ENCODE data around the gene GLUL.
"Not testable (repeated sequence)": the region's sequence is repeated elsewhere in the genome, so short reads cannot be mapped to it uniquely, and the experiment has no call there.

GLUL gene

GRCh38 chr1:182386980-182387379, 4.6 kb downstream of the GLUL start:
- peaks cover 12% of the 10 kb centered on the region for H3K27me3 Mint-ChIP-seq (ENCODE audit: low read depth)
- no peak overlapping the region for H3K4me3 Mint-ChIP-seq
- H3K4me1 Mint-ChIP-seq (ENCODE audit: low read depth): peaks cover 24% of the 10 kb centered on the region
- no peaks in the 10 kb centered on the region for H3K9me3 Mint-ChIP-seq
- DNase-seq (ENCODE audit: low spot score): no peak
- no peak overlapping the region for H3K27ac Mint-ChIP-seq
- peaks cover 69% of the 10 kb centered on the region for H3K36me3 Mint-ChIP-seq (ENCODE audit: low read depth)

- Mint-ChIP-seq H3K9me3 (no peaks in the 10 kb centered on the region), H3K27ac (no peak overlapping the region), H3K36me3 (ENCODE audit: low read depth) (peaks cover 69% of the 10 kb centered on the region), H3K4me1 (ENCODE audit: low read depth) (peaks cover 22% of the 10 kb centered on the region), H3K27me3 (ENCODE audit: low read depth) (peaks cover 10% of the 10 kb centered on the region), H3K4me3 (no peak overlapping the region)
- DNase-seq (ENCODE audit: low spot score): no peak
Observed at GRCh38 chr1:182385885-182386853, 5.4 kb downstream of the GLUL start.

DNA sequence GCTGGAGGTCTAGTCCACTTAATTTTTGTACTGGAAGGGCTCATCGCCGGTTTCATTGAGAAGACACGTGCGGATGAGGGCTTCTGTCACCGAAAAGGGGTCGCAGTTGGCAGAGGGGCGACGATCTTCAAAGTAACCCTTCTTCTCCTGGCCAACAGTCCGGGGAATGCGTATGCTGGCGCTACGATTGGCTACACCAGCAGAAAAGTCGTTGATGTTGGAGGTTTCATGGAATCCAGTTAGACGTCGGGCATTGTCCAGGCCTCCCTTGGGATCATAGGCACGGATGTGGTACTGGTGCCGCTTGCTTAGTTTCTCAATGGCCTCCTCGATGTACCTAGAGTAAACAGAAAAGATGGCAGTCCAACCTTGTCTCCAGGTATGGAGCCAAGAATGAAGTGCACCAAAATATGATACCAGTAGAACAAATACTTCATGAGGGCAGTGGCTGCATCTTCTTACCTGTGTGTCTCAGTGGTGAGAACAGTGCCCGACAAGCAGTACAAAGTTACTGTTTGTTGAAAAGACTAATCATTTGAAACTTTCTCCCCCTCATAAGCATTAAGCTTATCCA, 7.1 kb downstream of the GLUL start:
- H3K4me3 Mint-ChIP-seq: no peak overlapping the region
- DNase-seq (ENCODE audit: low spot score): no peak
- H3K9me3 Mint-ChIP-seq: no peaks in the 10 kb centered on the region
- H3K36me3 Mint-ChIP-seq (ENCODE audit: low read depth): peaks cover 58% of the 10 kb centered on the region
- peaks cover 11% of the 10 kb centered on the region for H3K4me1 Mint-ChIP-seq (ENCODE audit: low read depth)
- H3K27ac Mint-ChIP-seq: no peak overlapping the region
- H3K27me3 Mint-ChIP-seq (ENCODE audit: low read depth): no peaks in the 10 kb centered on the region

GRCh38 chr1:182383934-182384333, 7.7 kb downstream of the GLUL start:
- H3K27ac Mint-ChIP-seq: no peak overlapping the region
- no peak for DNase-seq (ENCODE audit: low spot score)
- peaks cover 6% of the 10 kb centered on the region for H3K4me1 Mint-ChIP-seq (ENCODE audit: low read depth)
- H3K9me3 Mint-ChIP-seq: no peaks in the 10 kb centered on the region
- peaks cover 54% of the 10 kb centered on the region for H3K36me3 Mint-ChIP-seq (ENCODE audit: low read depth)
- H3K4me3 Mint-ChIP-seq: no peak overlapping the region
- H3K27me3 Mint-ChIP-seq (ENCODE audit: low read depth): no peaks in the 10 kb centered on the region

DNA sequence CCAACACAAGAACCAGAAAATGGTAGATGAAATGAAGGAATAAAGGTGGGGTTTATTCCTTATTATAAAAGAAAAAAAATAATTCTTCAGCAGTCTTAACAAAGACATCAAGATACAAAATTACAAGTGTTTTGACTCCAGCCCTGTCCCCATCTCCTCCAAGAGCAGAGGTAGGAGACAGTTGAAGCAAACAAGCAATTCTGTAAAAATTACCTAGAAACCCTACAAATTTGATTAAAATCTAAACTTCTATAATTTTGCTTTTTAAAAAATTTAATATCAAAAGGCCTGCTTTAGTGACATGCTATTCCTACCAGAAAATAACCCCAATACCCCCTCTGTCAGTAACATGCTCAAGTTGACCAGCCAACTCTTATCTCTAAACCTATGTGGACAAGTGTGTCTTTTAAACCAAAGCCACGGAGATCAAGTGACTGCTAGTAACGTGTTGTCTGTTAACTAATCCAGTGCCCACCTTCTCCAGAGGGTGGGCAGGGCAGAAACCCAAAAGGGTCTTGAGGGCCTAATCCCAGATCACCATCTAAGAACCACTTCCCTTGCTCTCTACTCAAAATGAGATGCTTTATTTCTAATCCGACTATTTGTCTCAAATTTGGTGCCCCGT, 8.4 kb downstream of the GLUL start:
- Mint-ChIP-seq H3K4me3 (no peak overlapping the region), H3K36me3 (ENCODE audit: low read depth) (peaks cover 49% of the 10 kb centered on the region), H3K27ac (no peak overlapping the region), H3K4me1 (ENCODE audit: low read depth) (no peaks in the 10 kb centered on the region), H3K9me3 (no peaks in the 10 kb centered on the region), H3K27me3 (ENCODE audit: low read depth) (peaks cover 1% of the 10 kb centered on the region)
- no peak for DNase-seq (ENCODE audit: low spot score)

- no peaks in the 10 kb centered on the region for H3K9me3 Mint-ChIP-seq
- DNase-seq (ENCODE audit: low spot score): no peak
- no peak overlapping the region for H3K27ac Mint-ChIP-seq
- H3K4me1 Mint-ChIP-seq (ENCODE audit: low read depth): no peaks in the 10 kb centered on the region
- peaks cover 39% of the 10 kb centered on the region for H3K36me3 Mint-ChIP-seq (ENCODE audit: low read depth)
- H3K27me3 Mint-ChIP-seq (ENCODE audit: low read depth): peaks cover 1% of the 10 kb centered on the region
- no peak overlapping the region for H3K4me3 Mint-ChIP-seq
Observed at GRCh38 chr1:182381962-182382819, 9.4 kb downstream of the GLUL start.

- no peak overlapping the region for H3K27ac Mint-ChIP-seq
- H3K27me3 Mint-ChIP-seq (ENCODE audit: low read depth): peaks cover 1% of the 10 kb centered on the region
- no peak overlapping the region for H3K4me3 Mint-ChIP-seq
- H3K4me1 Mint-ChIP-seq (ENCODE audit: low read depth): no peaks in the 10 kb centered on the region
- DNase-seq (ENCODE audit: low spot score): no peak
- no peaks in the 10 kb centered on the region for H3K9me3 Mint-ChIP-seq
- peaks cover 21% of the 10 kb centered on the region for H3K36me3 Mint-ChIP-seq (ENCODE audit: low read depth)
Observed at GRCh38 chr1:182380199-182380598, 11.4 kb downstream of the GLUL start.

GRCh38 chr1:182379781-182380180, 11.8 kb downstream of the GLUL start:
- H3K27me3 Mint-ChIP-seq (ENCODE audit: low read depth); H3K27ac Mint-ChIP-seq; DNase-seq (ENCODE audit: low spot score); H3K4me3 Mint-ChIP-seq; H3K9me3 Mint-ChIP-seq; H3K4me1 Mint-ChIP-seq (ENCODE audit: low read depth): not testable (repeated sequence)
- H3K36me3 Mint-ChIP-seq (ENCODE audit: low read depth): peaks cover 20% of the 10 kb centered on the region

GRCh38 chr1:182376936-182377574, 14.5 kb downstream of the GLUL start:
- Mint-ChIP-seq H3K4me1 (ENCODE audit: low read depth) (no peaks in the 10 kb centered on the region), H3K4me3 (no peak overlapping the region), H3K27me3 (ENCODE audit: low read depth) (peaks cover 10% of the 10 kb centered on the region), H3K9me3 (no peaks in the 10 kb centered on the region), H3K27ac (no peak overlapping the region), H3K36me3 (ENCODE audit: low read depth) (peaks cover 1% of the 10 kb centered on the region)
- no peak for DNase-seq (ENCODE audit: low spot score)

DNA sequence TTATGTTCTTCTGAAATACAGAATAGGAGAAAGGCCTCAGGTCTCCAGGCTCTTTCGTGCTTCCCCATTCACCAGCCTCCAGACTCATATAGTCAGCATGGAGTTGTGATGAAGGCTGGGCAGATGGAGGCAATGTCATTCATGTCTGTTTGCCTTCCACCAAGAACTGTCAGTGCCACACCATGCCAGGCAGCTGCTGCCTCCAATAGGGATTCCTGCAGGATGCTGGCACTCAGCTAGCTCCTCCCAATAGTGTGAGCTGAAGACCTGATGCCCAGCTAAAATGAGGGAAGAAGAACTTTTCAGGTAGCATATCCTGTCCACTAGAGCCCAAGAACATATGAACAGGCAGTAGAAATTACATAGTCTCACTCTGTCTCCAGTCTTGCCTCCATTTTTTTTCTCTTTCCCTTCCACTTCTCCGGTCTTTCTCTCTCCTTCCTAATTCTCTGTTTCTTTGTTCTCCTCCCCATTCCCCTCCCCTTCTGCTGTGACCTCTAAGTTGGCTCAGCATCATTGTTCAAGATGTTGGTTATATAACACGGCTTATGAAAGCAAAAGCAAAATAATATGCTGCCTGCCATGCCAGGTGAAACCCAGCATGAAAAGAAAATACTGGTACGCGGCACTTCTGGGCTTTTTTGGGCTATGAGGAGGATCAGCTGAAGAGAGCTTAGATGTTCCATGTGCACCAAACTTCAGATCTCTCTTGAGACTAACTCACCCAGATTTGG, 17.3 kb downstream of the GLUL start:
- no peaks in the 10 kb centered on the region for H3K9me3 Mint-ChIP-seq

DNA sequence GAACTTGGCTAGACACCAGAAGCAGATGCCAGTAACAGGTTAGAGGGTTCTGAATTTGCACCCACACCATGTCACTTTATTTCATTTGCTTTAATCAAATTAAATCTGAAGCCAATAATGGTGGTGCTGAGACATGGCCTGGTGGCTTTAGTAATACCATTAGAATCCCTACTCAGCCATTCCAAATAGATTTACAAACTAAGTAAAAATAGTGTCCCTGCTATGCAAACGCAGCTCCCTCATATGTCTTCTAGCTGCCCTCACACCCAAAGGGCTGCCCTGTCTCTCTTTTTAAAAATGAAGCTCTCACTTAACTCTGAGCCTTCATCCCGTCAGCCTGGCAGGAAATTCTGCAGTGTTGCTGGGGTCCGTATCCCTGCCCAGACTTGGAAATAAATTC, 21.1 kb downstream of the GLUL start:
- H3K27ac Mint-ChIP-seq: no peak overlapping the region
- H3K9me3 Mint-ChIP-seq: no peaks in the 10 kb centered on the region
- no peak for DNase-seq (ENCODE audit: low spot score)

More for the DNA sequence above, 17.3 kb downstream of the GLUL start:
- Mint-ChIP-seq H3K27me3 (ENCODE audit: low read depth) (peaks cover 10% of the 10 kb centered on the region), H3K36me3 (ENCODE audit: low read depth) (no peaks in the 10 kb centered on the region), H3K4me1 (ENCODE audit: low read depth) (no peaks in the 10 kb centered on the region), H3K27ac (no peak overlapping the region), H3K4me3 (no peak overlapping the region)
- DNase-seq (ENCODE audit: low spot score): no peak

GRCh38 chr1:182368903-182369302, 22.7 kb downstream of the GLUL start:
- Mint-ChIP-seq H3K27ac (no peak overlapping the region), H3K4me3 (no peak overlapping the region), H3K36me3 (ENCODE audit: low read depth) (no peaks in the 10 kb centered on the region), H3K9me3 (no peaks in the 10 kb centered on the region), H3K4me1 (ENCODE audit: low read depth) (no peaks in the 10 kb centered on the region), H3K27me3 (ENCODE audit: low read depth) (peaks cover 19% of the 10 kb centered on the region)
- DNase-seq (ENCODE audit: low spot score): no peak

More for the DNA sequence above, 21.1 kb downstream of the GLUL start:
- Mint-ChIP-seq H3K36me3 (ENCODE audit: low read depth) (no peaks in the 10 kb centered on the region), H3K27me3 (ENCODE audit: low read depth) (peaks cover 23% of the 10 kb centered on the region), H3K4me3 (no peak overlapping the region), H3K4me1 (ENCODE audit: low read depth) (no peaks in the 10 kb centered on the region)

DNA sequence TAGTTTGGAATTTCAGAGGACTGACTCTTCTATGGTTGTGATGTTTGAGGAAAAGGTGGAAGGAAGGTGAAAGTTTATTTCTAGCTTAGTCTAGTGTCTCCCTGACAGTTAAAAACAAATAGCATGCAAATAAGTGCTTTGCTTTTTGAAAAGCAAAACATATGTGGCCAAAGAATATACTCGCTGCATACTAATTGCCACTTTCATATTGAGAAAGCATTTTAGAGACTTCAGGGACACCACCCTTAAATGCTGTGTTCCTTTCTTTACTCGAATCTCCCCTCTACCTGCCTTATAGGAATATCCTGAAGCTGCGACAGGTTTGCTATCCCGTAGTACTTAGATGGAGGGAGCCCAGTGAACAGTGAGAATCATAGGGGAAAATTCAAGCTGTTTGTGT, 23.2 kb downstream of the GLUL start:
- H3K27me3 Mint-ChIP-seq (ENCODE audit: low read depth): peaks cover 23% of the 10 kb centered on the region
- H3K36me3 Mint-ChIP-seq (ENCODE audit: low read depth): no peaks in the 10 kb centered on the region
- no peak for DNase-seq (ENCODE audit: low spot score)
- H3K4me1 Mint-ChIP-seq (ENCODE audit: low read depth): no peaks in the 10 kb centered on the region
- H3K27ac Mint-ChIP-seq: no peak overlapping the region
- no peaks in the 10 kb centered on the region for H3K9me3 Mint-ChIP-seq
- H3K4me3 Mint-ChIP-seq: no peak overlapping the region

Measured in T-helper 2 cell treated with Interferon-gamma antibody and Interleukin-4, amounts not matched to agents 5 μg/mL and 100 μg/mL, for 36 hours (primary cell).